Upper lobe of left lung (tissue), 6 donors: Measurements from ENCODE around the gene ZNF506. TPM values are rescaled to one million over a fixed set of nuclear protein-coding genes. Genes with fewer than 3 reads are reported as not detected.

ENCODE experiments used
- ATAC-seq, 2 donors: fragments of 200-7000 bp; cut with Tn5 transposase; one replicate each; pipeline ENCODE4 v1.9.1; 2022; ENCODE audit warnings: mild to moderate bottlenecking in 2 of 2, moderate library complexity in 2 of 2; ENCODE audit not compliant: low FRiP score in 2 of 2
- DNase-seq, 2 donors: peaks; one replicate each; pipeline ENCODE4 v3.0.0-alpha.2; 2019 to 2020
- H3K27ac ChIP-seq, 4 donors: fragments of 200-600 bp; sonication (generic); one replicate each; pipeline ENCODE4 v1.5.1; 2016 to 2019
- H3K27me3 ChIP-seq, 4 donors: fragments of 200-600 bp; sonication (generic); one replicate each; pipeline ENCODE4 v1.5.1; 2017 to 2019
- H3K36me3 ChIP-seq, 4 donors: fragments of 200-600 bp; sonication (generic); one replicate each; pipeline ENCODE4 v1.5.1; 2016 to 2019
- H3K4me1 ChIP-seq, 4 donors: fragments of 200-600 bp; sonication (generic); one replicate each; pipeline ENCODE4 v1.5.1; 2018 to 2019
- H3K4me3 ChIP-seq, 4 donors: fragments of 200-600 bp; sonication (generic); one replicate each; pipeline ENCODE4 v1.5.1; 2017 to 2019; ENCODE audit warnings: mild to moderate bottlenecking in 2 of 4, moderate library complexity in 1 of 4
- H3K9me3 ChIP-seq, 4 donors: fragments of 200-600 bp; sonication (generic); one replicate each; pipeline ENCODE4 v1.5.1; 2018 to 2019
- CTCF ChIP-seq, 6 experiments: fragments of 450-650 bp in 4 of 6; fragments of 200-600 bp in 2 of 6; sonication (generic) in 2 of 6; IDR thresholded peaks; one replicate each; pipeline ENCODE4 v1.5.1; 2016 to 2019; ENCODE audit warnings: antibody characterized with exemption in 6 of 6
- EP300 ChIP-seq, 4 donors: sonication (generic); formaldehyde crosslinking; IDR thresholded peaks; one replicate each; pipeline ENCODE4 v1.5.1; 2017; ENCODE audit warnings: antibody characterized with exemption in 4 of 4, control low read depth in 2 of 4
- POLR2A ChIP-seq, 4 donors: fragments of 450-650 bp; IDR thresholded peaks; one replicate each; pipeline ENCODE4 v1.5.1; 2016 to 2017; ENCODE audit warnings: antibody characterized with exemption in 4 of 4, mild to moderate bottlenecking in 2 of 4
- POLR2AphosphoS5 ChIP-seq, 2 donors: sonication (generic); formaldehyde crosslinking; IDR thresholded peaks; one replicate each; pipeline ENCODE4 v1.5.1; 2017; ENCODE audit warnings: antibody characterized with exemption in 2 of 2
- WGBS, 2 donors: methylation state at CpG; one replicate each; pipeline ENCODE4 v1.1.5; 2017 to 2018; 5-methylcytosine and 5-hydroxymethylcytosine counted together
- total RNA-seq, 6 donors: library from RNA; depleted of rRNA in 4 of 6; stranded (reverse); fragments of >200 nt in 4 of 6; gene quantifications; one replicate each; pipeline versions ENCODE4 v1.1.0 to v1.2.1, GENCODE V29; 2016 to 2021
- donor health status: DM: no; HTN: no; CAD: no; lungs with moderate emphysema.
- donor health status: DM: no; HTN: yes; CAD: no; lungs with severe emphysema.

ZNF506 gene
- total RNA-seq, 6 donors from 2014 or later, result 13.2 to 47.1 (median 19.1) TPM

- 82 to 89% methylated on average over 10 to 11 of the region's 12 CpGs for WGBS, 2 donors
- Histone ChIP-seq H3K27me3 (no peaks in the 10 kb centered on the region), H3K36me3 (no peaks in the 10 kb centered on the region), H3K27ac (no peak overlapping the region), H3K4me3 (no peak overlapping the region), H3K4me1 (no peaks in the 10 kb centered on the region), H3K9me3 (no peaks in the 10 kb centered on the region)
- TF ChIP-seq POLR2AphosphoS5 (IDR thresholded peaks at IDR 0.05), result no peak
- no peak for TF ChIP-seq POLR2A (IDR thresholded peaks at IDR 0.05)
- no peak for TF ChIP-seq EP300 (IDR thresholded peaks at IDR 0.05)
- no peak for TF ChIP-seq CTCF (IDR thresholded peaks at IDR 0.05)
- no peak for ATAC-seq
- peak in 1 of 2 donors; percentile 75 for DNase-seq
Measured at GRCh38 chr19:19751846-19752245, 69.7 kb downstream of the ZNF506 start.

- no peaks in the 10 kb centered on the region for H3K27me3 ChIP-seq
- H3K4me1 ChIP-seq, result no peaks in the 10 kb centered on the region
- TF ChIP-seq CTCF (IDR thresholded peaks at IDR 0.05) (no peak), EP300 (IDR thresholded peaks at IDR 0.05) (no peak), POLR2A (IDR thresholded peaks at IDR 0.05) (no peak), POLR2AphosphoS5 (IDR thresholded peaks at IDR 0.05) (no peak)
- no peak overlapping the region for H3K27ac ChIP-seq
- H3K9me3 ChIP-seq, result no peaks in the 10 kb centered on the region
- peak in 1 of 2 donors; percentile 75 for DNase-seq
- no peak overlapping the region for H3K4me3 ChIP-seq
- no peaks in the 10 kb centered on the region for H3K36me3 ChIP-seq
- no peak for ATAC-seq
- 76 to 88% methylated on average over 13 to 27 of the region's 40 CpGs for WGBS, 2 donors
Measured at GRCh38 chr19:19750842-19751790, 70.4 kb downstream of the ZNF506 start.

GRCh38 chr19:19749908-19750841 lies 71.4 kb downstream of the ZNF506 start:
- no peaks in the 10 kb centered on the region for H3K27me3 ChIP-seq
- DNase-seq (peak in 1 of 2 donors; percentile 59), ATAC-seq (no peak)
- H3K4me1 ChIP-seq, result no peaks in the 10 kb centered on the region
- TF ChIP-seq POLR2AphosphoS5 (IDR thresholded peaks at IDR 0.05) (no peak), POLR2A (IDR thresholded peaks at IDR 0.05) (no peak), EP300 (IDR thresholded peaks at IDR 0.05) (no peak), CTCF (IDR thresholded peaks at IDR 0.05) (no peak)
- no peak overlapping the region for H3K27ac ChIP-seq
- WGBS, 2 donors, result 73 to 81% methylated on average over 5 to 12 of the region's 17 CpGs
- no peaks in the 10 kb centered on the region for H3K9me3 ChIP-seq
- H3K36me3 ChIP-seq, result no peaks in the 10 kb centered on the region
- no peak overlapping the region for H3K4me3 ChIP-seq

GRCh38 chr19:19749117-19749907 lies 72.2 kb downstream of the ZNF506 start:
- Histone ChIP-seq H3K27me3 (no peaks in the 10 kb centered on the region), H3K36me3 (no peaks in the 10 kb centered on the region), H3K9me3 (no peaks in the 10 kb centered on the region), H3K4me1 (no peaks in the 10 kb centered on the region), H3K4me3 (no peak overlapping the region), H3K27ac (no peak overlapping the region)
- TF ChIP-seq EP300 (IDR thresholded peaks at IDR 0.05) (no peak), CTCF (IDR thresholded peaks at IDR 0.05) (no peak), POLR2AphosphoS5 (IDR thresholded peaks at IDR 0.05) (no peak), POLR2A (IDR thresholded peaks at IDR 0.05) (no peak)
- 81 to 83% methylated on average over 7 to 12 of the region's 13 CpGs for WGBS, 2 donors
- ATAC-seq, result no peak
- peak in 1 of 2 donors; percentile 22 for DNase-seq
